ENCODE data around the gene CBL. TPM values are rescaled to one million over a fixed set of nuclear protein-coding genes. Genes with fewer than 3 reads are reported as not detected.
"Not testable (repeated sequence)": the region's sequence is repeated elsewhere in the genome, so short reads cannot be mapped to it uniquely, and the experiment has no call there.

The CBL gene
- total and polyA plus RNA-seq, 2 donors from 2014 or later = 2.0 to 20.6 TPM

DNA sequence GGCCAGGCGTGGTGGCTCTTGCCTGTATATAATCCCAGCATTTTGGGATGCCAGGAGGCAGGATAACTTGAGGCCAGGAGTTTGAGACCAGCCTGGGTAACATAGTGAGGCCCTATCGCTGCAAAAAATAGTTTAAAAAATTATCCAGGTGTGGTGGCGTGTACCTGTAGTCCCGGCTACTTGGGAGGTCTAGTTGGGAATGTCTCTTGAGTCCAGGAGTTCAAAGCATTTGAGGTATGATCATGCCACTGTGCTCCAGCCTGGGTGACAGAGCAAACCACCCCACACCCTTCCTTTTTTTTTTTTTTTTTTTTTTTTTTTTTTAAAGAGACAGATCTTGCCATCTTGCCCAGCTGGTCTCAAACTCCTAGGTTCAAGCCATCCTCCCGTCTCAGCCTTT lies 16.8 kb downstream of the CBL start:
- TF ChIP-seq, protein P1, sequence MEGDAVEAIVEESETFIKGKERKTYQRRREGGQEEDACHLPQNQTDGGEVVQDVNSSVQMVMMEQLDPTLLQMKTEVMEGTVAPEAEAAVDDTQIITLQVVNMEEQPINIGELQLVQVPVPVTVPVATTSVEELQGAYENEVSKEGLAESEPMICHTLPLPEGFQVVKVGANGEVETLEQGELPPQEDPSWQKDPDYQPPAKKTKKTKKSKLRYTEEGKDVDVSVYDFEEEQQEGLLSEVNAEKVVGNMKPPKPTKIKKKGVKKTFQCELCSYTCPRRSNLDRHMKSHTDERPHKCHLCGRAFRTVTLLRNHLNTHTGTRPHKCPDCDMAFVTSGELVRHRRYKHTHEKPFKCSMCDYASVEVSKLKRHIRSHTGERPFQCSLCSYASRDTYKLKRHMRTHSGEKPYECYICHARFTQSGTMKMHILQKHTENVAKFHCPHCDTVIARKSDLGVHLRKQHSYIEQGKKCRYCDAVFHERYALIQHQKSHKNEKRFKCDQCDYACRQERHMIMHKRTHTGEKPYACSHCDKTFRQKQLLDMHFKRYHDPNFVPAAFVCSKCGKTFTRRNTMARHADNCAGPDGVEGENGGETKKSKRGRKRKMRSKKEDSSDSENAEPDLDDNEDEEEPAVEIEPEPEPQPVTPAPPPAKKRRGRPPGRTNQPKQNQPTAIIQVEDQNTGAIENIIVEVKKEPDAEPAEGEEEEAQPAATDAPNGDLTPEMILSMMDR (IDR thresholded peaks at IDR 0.05; ENCODE audit: borderline replicate concordance, extremely low read depth, insufficient read depth) = no peak
- Histone ChIP-seq H3K4me3 (ENCODE audit: low read length in 3 of 3) (no peak overlapping the region), H3K36me3 (ENCODE audit: control insufficient read depth in 2 of 3, insufficient read depth in 3 of 3, low read length in 3 of 3) (no peaks in the 10 kb centered on the region), H3K9me3 (ENCODE audit: control insufficient read depth in 2 of 3, insufficient read depth in 1 of 3, low read length in 3 of 3) (no peaks in the 10 kb centered on the region), H3K9ac (ENCODE audit: low read length in 3 of 3) (no peak overlapping the region), H3K27me3 (ENCODE audit: control insufficient read depth, insufficient read depth, low read length) (no peaks in the 10 kb centered on the region), H3K27ac (ENCODE audit: low read depth in 2 of 2, low read length in 2 of 2) (no peak overlapping the region), H3K4me1 (ENCODE audit: control insufficient read depth in 2 of 3, insufficient read depth in 2 of 3, low read depth in 1 of 3, low read length in 3 of 3) (peaks cover 0 to 5% (median 0%) of the 10 kb centered on the region in 3 donors)
- intact Hi-C loops (cut with DNase I) = no loop called here
- DNase-seq (no peak), FAIRE-seq (no peak)

DNA sequence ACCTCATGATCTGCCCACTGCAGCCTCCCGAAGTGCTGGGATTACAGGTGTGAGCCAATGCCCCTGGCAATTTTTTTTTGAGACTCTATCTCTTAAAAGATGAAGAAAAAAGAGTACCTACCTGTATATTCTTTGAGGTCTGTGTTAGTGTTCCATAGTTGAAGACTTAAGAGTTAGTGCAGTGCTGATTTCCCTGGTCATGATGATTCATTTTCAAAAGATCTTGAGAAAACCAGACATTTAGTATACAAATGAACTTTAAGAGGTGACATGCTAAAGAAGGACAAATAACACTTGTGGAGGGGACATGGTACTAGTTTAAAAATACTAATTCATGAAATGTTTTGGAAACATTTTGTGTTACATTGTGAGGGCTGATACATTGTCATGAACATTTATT lies 17.7 kb downstream of the CBL start:
- no peaks in the 10 kb centered on the region for H3K9me3 ChIP-seq (ENCODE audit: control insufficient read depth in 2 of 3, insufficient read depth in 1 of 3, low read length in 3 of 3)
- H3K36me3 ChIP-seq (ENCODE audit: control insufficient read depth in 2 of 3, insufficient read depth in 3 of 3, low read length in 3 of 3) = no peaks in the 10 kb centered on the region
- no peaks in the 10 kb centered on the region for H3K27me3 ChIP-seq (ENCODE audit: control insufficient read depth, insufficient read depth, low read length)
- TF ChIP-seq, protein P1 (IDR thresholded peaks at IDR 0.05; ENCODE audit: borderline replicate concordance, extremely low read depth, insufficient read depth) = no peak
- H3K27ac ChIP-seq (ENCODE audit: low read depth in 2 of 2, low read length in 2 of 2) = no peak overlapping the region
- no peak overlapping the region for H3K9ac ChIP-seq (ENCODE audit: low read length in 3 of 3)
- FAIRE-seq (no peak), DNase-seq (no peak)
- no peak overlapping the region for H3K4me3 ChIP-seq (ENCODE audit: low read length in 3 of 3)
- intact Hi-C loops (cut with DNase I) = no loop called here
- peaks cover 0 to 5% (median 0%) of the 10 kb centered on the region in 3 donors for H3K4me1 ChIP-seq (ENCODE audit: control insufficient read depth in 2 of 3, insufficient read depth in 2 of 3, low read depth in 1 of 3, low read length in 3 of 3)

DNA sequence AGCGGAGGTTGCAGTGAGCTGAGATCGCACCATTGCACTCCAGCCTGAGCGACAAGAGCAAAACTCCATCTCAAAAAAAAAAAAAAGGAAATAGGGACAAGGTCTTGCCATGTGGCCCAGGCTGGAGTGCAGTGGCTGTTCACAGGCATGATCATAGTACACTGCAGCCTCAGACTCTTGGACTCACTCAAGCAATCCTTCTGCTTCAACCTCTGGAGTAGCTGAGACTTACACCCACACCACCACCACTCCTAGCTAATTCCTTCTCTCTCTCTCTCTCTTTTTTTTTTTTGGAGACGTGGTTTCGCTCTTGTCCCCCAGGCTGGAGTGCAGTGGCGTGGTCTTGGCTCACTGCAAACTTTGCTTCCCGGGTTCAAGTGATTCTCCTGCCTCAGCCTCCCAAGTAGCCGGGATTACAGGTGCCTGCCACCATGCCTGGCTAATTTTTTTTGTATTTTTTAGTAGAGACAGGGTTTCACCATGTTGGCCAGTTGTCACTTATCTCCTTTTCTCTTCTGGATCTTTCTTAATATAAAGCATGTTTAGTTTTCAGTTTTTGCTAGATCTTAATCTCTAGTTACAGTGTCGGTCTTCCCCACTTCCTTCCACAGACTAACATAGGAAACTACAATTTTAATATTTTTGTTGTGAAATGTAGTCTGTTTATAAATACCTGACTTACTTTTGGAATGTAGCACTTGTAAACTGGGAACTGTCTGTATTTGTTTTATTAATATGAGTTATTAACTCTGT lies 22.6 kb downstream of the CBL start:
- H3K4me3 ChIP-seq (ENCODE audit: low read length in 3 of 3); H3K36me3 ChIP-seq (ENCODE audit: control insufficient read depth in 2 of 3, insufficient read depth in 3 of 3, low read length in 3 of 3); H3K9ac ChIP-seq (ENCODE audit: low read length in 3 of 3); intact Hi-C loops (cut with DNase I); H3K9me3 ChIP-seq (ENCODE audit: control insufficient read depth in 2 of 3, insufficient read depth in 1 of 3, low read length in 3 of 3); DNase-seq; H3K27me3 ChIP-seq (ENCODE audit: control insufficient read depth, insufficient read depth, low read length); H3K27ac ChIP-seq (ENCODE audit: low read depth in 2 of 2, low read length in 2 of 2); FAIRE-seq; H3K4me1 ChIP-seq (ENCODE audit: control insufficient read depth in 2 of 3, insufficient read depth in 2 of 3, low read depth in 1 of 3, low read length in 3 of 3): not testable (repeated sequence)

DNA sequence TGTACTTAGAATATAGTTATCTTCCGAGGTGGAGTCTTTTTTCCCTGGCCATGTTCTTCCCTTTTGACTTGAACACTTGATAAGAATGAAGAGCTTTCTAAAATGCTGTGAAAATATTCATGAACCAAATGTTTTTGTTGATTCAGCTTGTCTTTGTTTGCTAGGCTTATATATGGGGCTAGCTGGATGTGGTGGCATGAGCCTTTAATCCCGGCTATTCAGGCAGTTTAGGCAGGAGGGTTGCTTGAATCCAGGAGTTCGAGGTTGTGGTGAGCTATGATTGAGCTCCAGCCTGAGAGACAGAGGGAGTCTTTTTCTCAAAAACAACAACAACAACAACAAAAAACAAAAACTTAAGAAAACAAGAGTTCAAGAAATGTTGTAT lies 23.1 kb downstream of the CBL start:
- Histone ChIP-seq H3K4me3 (ENCODE audit: low read length in 3 of 3) (no peak overlapping the region), H3K9ac (ENCODE audit: low read length in 3 of 3) (no peak overlapping the region), H3K27me3 (ENCODE audit: control insufficient read depth, insufficient read depth, low read length) (no peaks in the 10 kb centered on the region), H3K36me3 (ENCODE audit: control insufficient read depth in 2 of 3, insufficient read depth in 3 of 3, low read length in 3 of 3) (no peaks in the 10 kb centered on the region), H3K9me3 (ENCODE audit: control insufficient read depth in 2 of 3, insufficient read depth in 1 of 3, low read length in 3 of 3) (no peaks in the 10 kb centered on the region), H3K4me1 (ENCODE audit: control insufficient read depth in 2 of 3, insufficient read depth in 2 of 3, low read depth in 1 of 3, low read length in 3 of 3) (no peaks in the 10 kb centered on the region), H3K27ac (ENCODE audit: low read depth in 2 of 2, low read length in 2 of 2) (no peak overlapping the region)
- TF ChIP-seq, protein P1 (IDR thresholded peaks at IDR 0.05; ENCODE audit: borderline replicate concordance, extremely low read depth, insufficient read depth) = no peak
- intact Hi-C loops (cut with DNase I) = no loop called here
- FAIRE-seq (no peak), DNase-seq (no peak)

All from kidney (tissue), 14 donors.